Hepatocyte (in vitro differentiated cells): ENCODE data around the gene CD70.

Experiments
- EZH2 ChIP-seq: fragments of 200-600 bp; sonication (generic); IDR thresholded peaks from 2 replicates; pipeline ENCODE4 v1.6.1; 2016; ENCODE audit warnings: antibody characterized with exemption, mild to moderate bottlenecking, borderline replicate concordance
- EZH2phosphoT487 ChIP-seq: fragments of 200-600 bp; sonication (generic); IDR thresholded peaks from one replicate; pipeline ENCODE4 v1.6.1; 2018; ENCODE audit warnings: antibody characterized with exemption, mild to moderate bottlenecking, low read depth, moderate library complexity; ENCODE audit not compliant: unreplicated experiment, severe bottlenecking
- TF ChIP-seq, protein P1 (sequence below): fragments of 200-600 bp; sonication (generic); IDR thresholded peaks from 2 replicates; pipeline ENCODE4 v1.5.1; 2016; ENCODE audit warnings: antibody characterized with exemption, mild to moderate bottlenecking; ENCODE audit not compliant: poor library complexity

DNA sequence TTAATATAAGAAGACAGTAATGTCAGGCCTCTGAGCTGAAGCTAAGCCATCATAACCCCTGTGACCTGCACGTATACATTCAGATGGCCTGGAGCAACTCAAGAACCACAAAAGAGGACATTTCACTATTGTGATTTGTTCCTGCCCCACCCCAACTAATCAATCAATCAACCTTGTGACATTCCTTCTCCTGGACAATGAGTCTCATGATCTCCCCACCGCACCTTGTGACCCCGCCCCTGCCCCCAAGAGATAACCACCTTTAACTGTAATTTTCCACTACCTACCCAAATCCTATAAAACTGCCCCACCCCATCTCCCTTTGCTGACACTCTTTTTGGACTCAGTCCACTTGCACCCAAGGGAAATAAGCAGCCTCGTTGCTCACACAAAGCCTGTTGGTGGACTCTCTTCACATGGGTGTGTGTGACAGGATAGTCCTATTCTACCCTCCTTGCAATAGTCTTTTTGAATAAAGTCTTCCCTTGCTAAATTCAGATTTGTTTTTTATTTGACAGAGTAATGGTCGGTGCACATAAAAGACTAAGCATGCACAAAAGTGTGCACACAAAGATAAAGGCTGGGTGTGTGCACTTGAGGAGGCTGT lies 14.0 kb downstream of the CD70 start:
- TF ChIP-seq, protein P1, sequence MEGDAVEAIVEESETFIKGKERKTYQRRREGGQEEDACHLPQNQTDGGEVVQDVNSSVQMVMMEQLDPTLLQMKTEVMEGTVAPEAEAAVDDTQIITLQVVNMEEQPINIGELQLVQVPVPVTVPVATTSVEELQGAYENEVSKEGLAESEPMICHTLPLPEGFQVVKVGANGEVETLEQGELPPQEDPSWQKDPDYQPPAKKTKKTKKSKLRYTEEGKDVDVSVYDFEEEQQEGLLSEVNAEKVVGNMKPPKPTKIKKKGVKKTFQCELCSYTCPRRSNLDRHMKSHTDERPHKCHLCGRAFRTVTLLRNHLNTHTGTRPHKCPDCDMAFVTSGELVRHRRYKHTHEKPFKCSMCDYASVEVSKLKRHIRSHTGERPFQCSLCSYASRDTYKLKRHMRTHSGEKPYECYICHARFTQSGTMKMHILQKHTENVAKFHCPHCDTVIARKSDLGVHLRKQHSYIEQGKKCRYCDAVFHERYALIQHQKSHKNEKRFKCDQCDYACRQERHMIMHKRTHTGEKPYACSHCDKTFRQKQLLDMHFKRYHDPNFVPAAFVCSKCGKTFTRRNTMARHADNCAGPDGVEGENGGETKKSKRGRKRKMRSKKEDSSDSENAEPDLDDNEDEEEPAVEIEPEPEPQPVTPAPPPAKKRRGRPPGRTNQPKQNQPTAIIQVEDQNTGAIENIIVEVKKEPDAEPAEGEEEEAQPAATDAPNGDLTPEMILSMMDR = no peak
- TF ChIP-seq EZH2 (no peak), EZH2phosphoT487 (no peak)
